C4-2B (cell line): Measurements from ENCODE around the gene PPP4C.

Experiments
- H3K27ac ChIP-seq: fragments of 450-650 bp; 2 replicates; pipeline ENCODE4 v1.5.1; 2017
- CTCF ChIP-seq: fragments of 450-650 bp; conservative IDR thresholded peaks from 2 replicates; pipeline ENCODE4 v1.5.1; 2017; ENCODE audit warnings: mild to moderate bottlenecking
- ZFX ChIP-seq: fragments of 450-650 bp; IDR thresholded peaks from 2 replicates; pipeline ENCODE4 v1.6.1; 2017

The PPP4C gene

DNA sequence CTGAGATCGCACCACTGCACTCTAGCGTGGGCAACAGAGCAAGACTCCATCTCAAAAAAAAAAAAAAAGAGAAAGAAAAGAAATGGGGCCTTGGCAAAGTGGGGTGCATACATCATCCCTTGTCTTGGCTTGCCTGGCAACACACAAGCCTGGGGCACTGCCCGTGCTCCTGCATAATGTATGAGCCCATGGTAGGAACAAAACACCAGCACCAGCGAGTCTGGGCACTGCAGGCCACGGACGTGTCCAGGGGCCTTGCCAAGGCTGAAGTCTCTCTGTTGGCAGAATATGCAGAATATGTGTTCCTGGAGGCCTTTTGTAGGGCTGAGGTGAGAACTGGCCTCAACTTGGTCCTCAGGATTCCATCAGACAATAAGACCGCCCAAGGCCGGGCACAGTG, 25.9 kb upstream of the PPP4C start:
- no peak for TF ChIP-seq CTCF
- H3K27ac ChIP-seq: no peak overlapping the region

GRCh38 chr16:30051518-30051917, 24.3 kb upstream of the PPP4C start:
- TF ChIP-seq CTCF: no peak
- TF ChIP-seq ZFX: no peak
- H3K27ac ChIP-seq: no peak overlapping the region; the same call in 1 of the 2 replicates

- TF ChIP-seq CTCF (no peak), ZFX (no peak)
- H3K27ac ChIP-seq: peak overlapping the region; percentile 82
Observed at GRCh38 chr16:30052671-30053372, 23.0 kb upstream of the PPP4C start.

DNA sequence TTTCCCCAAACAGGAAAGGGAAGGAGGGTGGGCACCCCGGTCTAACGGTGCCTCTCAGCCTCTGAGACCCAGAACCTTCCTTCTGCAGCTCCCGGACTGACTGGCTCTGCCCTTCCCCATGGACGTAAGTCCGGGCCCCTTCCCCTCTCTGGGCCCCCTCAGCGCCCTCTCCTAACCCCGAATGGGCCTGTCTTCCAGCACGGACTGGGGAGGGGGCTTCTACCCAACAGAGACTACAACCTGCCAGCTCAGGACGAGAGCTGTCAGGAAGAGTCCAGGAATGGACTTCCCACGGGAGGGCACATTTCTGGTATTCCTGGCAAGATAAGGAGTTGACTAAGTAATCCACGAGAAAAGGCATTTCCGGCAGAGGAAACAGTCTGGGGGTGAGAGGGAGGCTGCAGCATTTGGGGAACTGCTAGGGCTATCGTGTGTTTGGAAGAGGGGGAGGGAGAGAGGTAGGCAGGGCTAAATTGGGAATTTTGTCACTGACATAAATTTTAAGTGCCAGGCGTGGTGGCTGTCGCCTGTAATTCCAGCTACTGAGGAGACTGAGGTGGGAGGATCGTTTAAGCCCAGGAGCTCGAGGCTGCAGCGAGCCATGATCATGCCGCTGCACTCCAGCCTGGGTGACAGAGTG, 22.3 kb upstream of the PPP4C start:
- H3K27ac ChIP-seq: peak overlapping the region; percentile 82
- TF ChIP-seq ZFX (no peak), CTCF (no peak)

GRCh38 chr16:30054451-30054850, 21.3 kb upstream of the PPP4C start:
- TF ChIP-seq ZFX (no peak), CTCF (no peak)
- no peak overlapping the region; the same call in 1 of the 2 replicates for H3K27ac ChIP-seq

DNA sequence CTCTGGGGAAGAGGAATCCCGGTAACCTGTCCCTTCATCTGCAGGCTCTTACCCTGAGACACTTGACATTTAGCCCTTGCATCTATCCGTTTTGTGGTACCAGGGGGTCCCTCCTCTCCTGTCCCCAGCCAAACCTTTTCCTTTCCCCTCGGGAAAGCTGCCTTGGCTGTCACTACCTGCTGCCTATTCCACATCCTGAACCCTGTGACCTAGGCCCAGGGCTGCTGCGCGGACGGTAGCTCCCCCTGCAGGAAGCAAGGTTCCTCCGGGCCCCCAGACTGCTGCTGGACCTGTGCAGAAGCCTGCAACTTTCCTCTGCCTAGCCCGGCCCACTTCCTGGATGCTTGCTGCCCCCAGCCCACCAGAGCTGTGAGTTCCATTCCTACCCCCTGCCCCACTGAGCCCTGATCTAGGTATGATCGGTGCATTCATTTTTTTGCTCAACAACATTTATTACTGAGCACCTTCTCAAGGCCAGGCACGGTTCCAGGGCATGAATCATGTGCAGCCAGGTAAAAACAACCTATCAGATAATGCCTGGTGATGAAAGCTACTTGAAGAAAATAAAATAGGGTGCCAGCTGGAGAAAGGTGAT, 20.7 kb upstream of the PPP4C start:
- no peak; the same call in 1 of the 2 replicates for TF ChIP-seq CTCF
- no peak for TF ChIP-seq ZFX
- H3K27ac ChIP-seq: no peak overlapping the region; the same call in 1 of the 2 replicates

DNA sequence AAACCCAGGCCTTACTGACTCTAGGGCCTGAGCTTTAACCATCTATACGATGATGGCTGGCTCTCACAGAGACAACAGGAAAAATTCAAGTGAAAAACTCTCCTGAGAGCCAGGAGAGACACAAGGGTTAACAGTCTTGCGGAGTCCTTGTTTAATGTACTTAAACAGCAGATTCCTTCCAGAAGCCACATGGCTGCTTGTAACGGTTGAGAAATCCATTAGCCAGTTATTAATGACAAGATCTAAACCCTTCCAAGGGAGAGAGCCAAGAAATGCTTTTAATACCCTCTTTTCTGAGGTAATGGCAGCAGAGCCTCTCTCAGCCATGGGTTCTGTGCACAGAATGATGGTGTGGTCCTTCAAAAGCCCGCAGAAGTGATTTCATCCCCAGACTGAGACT, 15.4 kb upstream of the PPP4C start:
- H3K27ac ChIP-seq: peak overlapping the region; percentile 69
- TF ChIP-seq ZFX (no peak), CTCF (no peak)
